Mesendoderm (in vitro differentiated cells): ENCODE data around the gene EML5.

ENCODE experiments used
- DNase-seq: peaks from one replicate; pipeline ENCODE4 v3.0.0; 2013
- H2AK5ac ChIP-seq: 2 replicates; pipeline ENCODE4 v1.6.1; 2013; ENCODE audit warnings: low read length, inconsistent platforms
- H2BK120ac ChIP-seq: 2 replicates; pipeline ENCODE4 v1.6.1; 2013; ENCODE audit warnings: low read depth, mild to moderate bottlenecking, low read length, moderate library complexity, mixed read lengths
- H2BK15ac ChIP-seq: replicated peaks from 2 replicates; pipeline ENCODE4 v1.6.1; 2013; ENCODE audit warnings: low read depth, mild to moderate bottlenecking, moderate library complexity
- H2BK5ac ChIP-seq: 2 replicates; pipeline ENCODE4 v1.6.1; 2013; ENCODE audit warnings: low read length, inconsistent platforms
- H3K18ac ChIP-seq: 2 replicates; pipeline ENCODE4 v1.6.1; 2013; ENCODE audit warnings: mild to moderate bottlenecking, low read length, mixed read lengths
- H3K23ac ChIP-seq: one replicate; pipeline ENCODE4 v1.6.1; 2013; ENCODE audit warnings: low read length
- H3K27ac ChIP-seq: 2 replicates; pipeline ENCODE4 v1.5.1; 2013; ENCODE audit warnings: low read depth, mild to moderate bottlenecking, inconsistent platforms, low read length, moderate library complexity
- H3K27me3 ChIP-seq: 2 replicates; pipeline ENCODE4 v1.6.1; 2013; ENCODE audit warnings: low read length, control low read depth, mild to moderate bottlenecking, inconsistent platforms; ENCODE audit not compliant: insufficient read depth, poor library complexity
- H3K36me3 ChIP-seq: 2 replicates; pipeline ENCODE4 v1.6.1; 2013; ENCODE audit warnings: low read length, inconsistent platforms; ENCODE audit not compliant: control insufficient read depth, insufficient read depth
- H3K4ac ChIP-seq: one replicate; pipeline ENCODE4 v1.6.1; 2013; ENCODE audit warnings: low read depth, mild to moderate bottlenecking, low read length, moderate library complexity
- H3K4me1 ChIP-seq: 2 replicates; pipeline ENCODE4 v1.6.1; 2013; ENCODE audit warnings: low read depth, low read length, inconsistent platforms; ENCODE audit not compliant: control insufficient read depth
- H3K4me2 ChIP-seq: 2 replicates; pipeline ENCODE4 v1.6.1; 2013; ENCODE audit warnings: low read length
- H3K4me3 ChIP-seq: 2 replicates; pipeline ENCODE4 v1.5.1; 2013; ENCODE audit warnings: mild to moderate bottlenecking, low read length
- H3K56ac ChIP-seq: one replicate; pipeline ENCODE4 v1.6.1; 2013; ENCODE audit warnings: low read length
- H3K79me1 ChIP-seq: 2 replicates; pipeline ENCODE4 v1.6.1; 2013; ENCODE audit warnings: low read length, inconsistent platforms
- H3K79me2 ChIP-seq: 2 replicates; pipeline ENCODE4 v1.6.1; 2013; ENCODE audit warnings: mild to moderate bottlenecking, low read length; ENCODE audit not compliant: control insufficient read depth, insufficient read depth
- H3K9ac ChIP-seq: 2 replicates; pipeline ENCODE4 v1.6.1; 2013; ENCODE audit warnings: low read length, inconsistent platforms
- H4K5ac ChIP-seq: one replicate; pipeline ENCODE4 v1.6.1; 2013; ENCODE audit warnings: low read length
- H4K8ac ChIP-seq: one replicate; pipeline ENCODE4 v1.6.1; 2013; ENCODE audit warnings: low read depth, mild to moderate bottlenecking, control low read depth, low read length, moderate library complexity
- WGBS: extraction: QIAGEN DNeasy Blood & Tissue Kit; methylation state at CpG from one replicate; pipeline ENCODE4 v1.1.7; 2013; ENCODE audit warnings: low lambda C conversion rate, missing lambda C conversion rate; ENCODE audit not compliant: insufficient coverage; ENCODE audit errors: extremely low coverage; 5-methylcytosine and 5-hydroxymethylcytosine counted together

Gene EML5

DNA sequence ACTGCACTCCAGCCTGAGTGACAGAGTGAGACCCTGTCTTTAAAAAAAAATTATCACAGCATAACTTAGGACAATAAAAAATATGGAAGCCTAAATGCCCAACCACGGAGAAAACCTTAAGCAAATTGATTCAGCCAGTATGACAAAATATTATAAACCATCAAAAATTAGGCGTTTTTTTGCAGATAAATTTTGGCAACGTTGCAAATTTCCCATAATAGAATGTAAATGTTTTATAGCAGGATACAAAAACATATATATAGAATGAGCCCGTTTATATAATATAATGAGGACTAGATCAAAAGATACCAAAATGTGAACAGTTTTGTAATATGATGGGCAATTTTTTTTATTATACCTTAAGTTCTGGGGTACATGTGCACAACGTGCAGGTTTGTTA, 6.8 kb upstream of the EML5 start:
- no peak overlapping the region for H2BK120ac ChIP-seq
- no peaks in the 10 kb centered on the region for H3K4me1 ChIP-seq
- H3K18ac ChIP-seq, result no peak overlapping the region
- H2BK15ac ChIP-seq, result no peak overlapping the region
- no peak overlapping the region for H3K23ac ChIP-seq
- no peak overlapping the region for H3K4ac ChIP-seq
- H2AK5ac ChIP-seq, result no peak overlapping the region
- no peaks in the 10 kb centered on the region for H3K79me1 ChIP-seq
- no peak overlapping the region for H3K56ac ChIP-seq
- H3K9ac ChIP-seq, result no peak overlapping the region
- no peak overlapping the region for H3K4me3 ChIP-seq
- H2BK5ac ChIP-seq, result no peak overlapping the region
- H3K79me2 ChIP-seq, result no peaks in the 10 kb centered on the region
- no peak overlapping the region for H4K8ac ChIP-seq
- no peaks in the 10 kb centered on the region for H3K27me3 ChIP-seq
- no peak for DNase-seq
- H4K5ac ChIP-seq, result no peak overlapping the region
- no peaks in the 10 kb centered on the region for H3K36me3 ChIP-seq
- no peak overlapping the region for H3K4me2 ChIP-seq
- no peak overlapping the region for H3K27ac ChIP-seq
- WGBS, result no CpG with 5 or more reads among the region's 5 CpGs

DNA sequence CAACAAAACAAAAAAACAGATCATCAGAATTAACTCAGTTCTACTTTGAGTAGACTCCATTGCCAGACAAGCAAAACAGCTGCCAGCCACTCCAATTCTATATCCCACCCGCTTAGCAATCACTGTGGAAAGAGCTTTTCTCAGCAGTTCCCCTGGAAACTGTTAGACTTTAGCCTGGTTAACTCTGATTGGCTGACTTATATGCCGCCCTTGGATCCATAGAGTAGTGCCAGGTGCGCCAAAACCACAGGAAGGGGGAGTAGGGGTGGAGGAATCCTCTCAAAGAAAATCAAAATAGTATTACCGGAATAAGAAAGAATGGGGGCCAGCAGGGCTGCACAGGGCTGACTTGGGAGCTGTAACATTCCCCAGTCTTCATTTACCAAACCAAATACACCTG, 5.4 kb upstream of the EML5 start:
- Histone ChIP-seq H3K4me3 (no peak overlapping the region), H3K4me1 (no peaks in the 10 kb centered on the region), H3K18ac (no peak overlapping the region), H2BK5ac (no peak overlapping the region), H3K4ac (no peak overlapping the region), H3K23ac (no peak overlapping the region), H4K5ac (no peak overlapping the region), H2AK5ac (no peak overlapping the region), H2BK15ac (no peak overlapping the region), H2BK120ac (no peak overlapping the region), H3K27ac (no peak overlapping the region), H4K8ac (no peak overlapping the region), H3K27me3 (no peaks in the 10 kb centered on the region), H3K79me1 (no peaks in the 10 kb centered on the region), H3K9ac (no peak overlapping the region), H3K36me3 (no peaks in the 10 kb centered on the region), H3K4me2 (no peak overlapping the region), H3K79me2 (no peaks in the 10 kb centered on the region), H3K56ac (no peak overlapping the region)
- WGBS, result no CpG with 5 or more reads among the region's 4 CpGs
- DNase-seq, result no peak

DNA sequence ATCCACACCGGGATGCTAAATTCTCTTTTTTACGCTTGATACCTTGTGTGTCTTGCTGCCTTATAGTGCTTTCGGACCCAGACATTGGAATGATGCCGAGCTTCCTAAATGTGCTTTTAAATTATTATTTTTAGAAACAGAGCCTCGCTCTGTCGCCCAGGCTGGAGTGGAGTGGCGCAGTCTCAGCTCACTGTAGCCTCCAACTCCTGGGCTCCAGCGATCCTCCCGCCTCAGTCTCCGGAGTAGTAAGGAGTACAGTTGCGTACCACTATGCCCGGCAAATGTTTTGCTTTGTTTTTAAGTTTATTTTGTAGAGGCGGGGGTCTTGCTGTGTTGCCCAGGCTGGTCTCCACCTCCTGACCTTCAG, 489 bp upstream of the EML5 start:
- Histone ChIP-seq H2BK15ac (no peak overlapping the region), H3K36me3 (no peaks in the 10 kb centered on the region), H3K9ac (no peak overlapping the region), H2BK5ac (no peak overlapping the region), H3K56ac (no peak overlapping the region), H3K27ac (no peak overlapping the region), H3K4me2 (peak overlapping the region; percentile 59), H4K8ac (no peak overlapping the region), H3K23ac (no peak overlapping the region), H3K27me3 (peaks cover 16% of the 10 kb centered on the region), H3K4ac (no peak overlapping the region), H2AK5ac (no peak overlapping the region), H3K4me3 (no peak overlapping the region), H3K4me1 (no peaks in the 10 kb centered on the region), H4K5ac (no peak overlapping the region), H3K18ac (no peak overlapping the region), H2BK120ac (no peak overlapping the region), H3K79me2 (no peaks in the 10 kb centered on the region), H3K79me1 (no peaks in the 10 kb centered on the region)
- WGBS, result no CpG with 5 or more reads among the region's 13 CpGs
- DNase-seq, result no peak

DNA sequence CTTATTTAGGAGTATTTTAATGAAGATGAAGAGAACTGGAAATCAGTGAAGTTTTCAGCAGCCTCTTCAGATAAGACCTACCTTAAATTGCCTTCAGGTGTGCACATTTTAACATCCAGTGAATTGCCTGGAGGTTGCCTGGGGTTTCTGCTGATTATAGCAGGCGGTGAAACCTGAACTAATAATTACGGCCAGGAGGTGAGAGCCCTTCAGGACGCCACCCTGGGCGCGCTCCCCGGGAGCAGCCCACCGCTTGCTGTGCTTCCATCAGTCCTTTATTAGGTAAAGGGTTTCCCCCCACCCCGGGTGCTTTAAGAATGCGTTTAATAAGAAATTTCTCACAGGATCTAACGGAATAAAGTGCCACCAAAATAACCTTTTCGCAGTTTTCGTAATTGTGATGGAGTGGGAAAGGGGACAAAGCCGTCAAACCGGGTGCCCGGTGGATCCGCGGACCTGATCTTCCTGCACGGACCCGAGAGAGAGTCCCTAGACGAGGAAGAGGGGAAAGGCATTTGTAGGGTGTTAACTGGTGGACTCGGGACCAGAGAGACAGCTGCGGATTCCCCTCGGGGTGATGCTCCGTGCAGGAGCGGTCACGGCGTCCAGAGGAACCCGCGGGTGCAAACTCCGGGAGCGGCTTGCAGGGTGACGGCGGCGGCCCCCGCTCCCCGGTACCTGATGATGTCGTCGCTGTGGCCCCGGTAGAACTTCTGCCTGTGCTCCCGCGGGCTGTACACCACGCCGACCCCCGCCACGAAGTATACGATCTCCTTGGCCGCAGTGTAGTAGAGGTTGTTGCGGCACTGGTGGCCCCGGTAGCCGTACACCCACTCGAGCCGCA, 902 bp downstream of the EML5 start:
- no CpG with 5 or more reads among the region's 52 CpGs for WGBS
- Histone ChIP-seq H3K79me1 (no peaks in the 10 kb centered on the region), H3K23ac (peak overlapping the region; percentile 97), H3K27ac (no peak overlapping the region), H3K27me3 (peaks cover 16% of the 10 kb centered on the region), H2AK5ac (no peak overlapping the region), H3K4me3 (peak overlapping the region; percentile 20), H4K5ac (no peak overlapping the region), H2BK120ac (no peak overlapping the region), H3K9ac (no peak overlapping the region), H3K56ac (peak overlapping the region; percentile 30), H2BK15ac (no peak overlapping the region), H3K79me2 (no peaks in the 10 kb centered on the region), H4K8ac (no peak overlapping the region), H3K4me1 (no peaks in the 10 kb centered on the region), H3K36me3 (no peaks in the 10 kb centered on the region), H3K4me2 (peak overlapping the region; percentile 46), H3K4ac (no peak overlapping the region), H2BK5ac (no peak overlapping the region), H3K18ac (no peak overlapping the region)
- peak; percentile 6 for DNase-seq

DNA sequence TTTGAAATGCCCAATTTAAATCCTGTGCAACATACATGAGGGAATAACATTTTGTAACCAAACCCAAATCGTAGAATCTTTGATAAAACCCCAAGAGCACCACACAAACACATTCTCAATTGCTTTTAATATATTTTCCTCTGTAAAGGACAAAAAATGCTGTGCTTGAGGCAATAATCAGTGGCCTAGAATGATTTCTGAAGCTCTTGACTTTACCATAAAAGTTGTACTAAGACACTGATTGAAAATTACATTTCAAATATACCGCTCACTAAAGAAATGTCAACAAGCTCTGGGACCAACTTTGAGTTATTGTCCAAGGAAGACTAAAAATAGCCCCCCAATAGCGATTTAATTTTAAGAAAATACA, 1.5 kb downstream of the EML5 start:
- Histone ChIP-seq H2AK5ac (no peak overlapping the region), H3K4me3 (no peak overlapping the region), H3K9ac (no peak overlapping the region), H2BK5ac (no peak overlapping the region), H2BK15ac (no peak overlapping the region), H3K4ac (no peak overlapping the region), H4K5ac (no peak overlapping the region), H3K18ac (no peak overlapping the region), H3K79me2 (no peaks in the 10 kb centered on the region), H3K36me3 (no peaks in the 10 kb centered on the region), H3K4me2 (no peak overlapping the region), H3K27ac (no peak overlapping the region), H3K23ac (no peak overlapping the region), H3K56ac (no peak overlapping the region), H4K8ac (no peak overlapping the region), H2BK120ac (no peak overlapping the region), H3K4me1 (no peaks in the 10 kb centered on the region), H3K79me1 (no peaks in the 10 kb centered on the region), H3K27me3 (peaks cover 16% of the 10 kb centered on the region)
- no peak for DNase-seq
- no CpG with 5 or more reads among the region's 3 CpGs for WGBS
